Sigmoid colon (tissue), 4 donors: ENCODE measurements around the gene OR4M1.
"Not testable (repeated sequence)": the region's sequence is repeated elsewhere in the genome, so short reads cannot be mapped to it uniquely, and the experiment has no call there.

ENCODE experiments used
- EP300 ChIP-seq, 4 donors: sonication (generic); formaldehyde crosslinking; IDR thresholded peaks; one replicate each; pipeline ENCODE4 v1.6.1; 2017; ENCODE audit warnings: antibody characterized with exemption in 4 of 4
- POLR2AphosphoS5 ChIP-seq, 4 donors: sonication (generic); formaldehyde crosslinking; IDR thresholded peaks; one replicate each; pipeline ENCODE4 v1.6.1; 2017; ENCODE audit warnings: antibody characterized with exemption in 4 of 4

GRCh38 chr14:19803470-19803869 lies 30.2 kb downstream of the OR4M1 start, which contains the start of gene OR4N2:
- TF ChIP-seq EP300, POLR2AphosphoS5 (IDR thresholded peaks at IDR 0.05): not testable (repeated sequence)
